Astrocyte (in vitro differentiated cells and primary cell): ENCODE data around the gene NAALADL2. TPM values are rescaled to one million over a fixed set of nuclear protein-coding genes. Genes with fewer than 3 reads are reported as not detected.

Experiments
- DNase-seq: peaks from one replicate; pipeline ENCODE4 v3.0.0-alpha.2; 2010; ENCODE audit warnings: low read depth
- FAIRE-seq: peaks from 2 replicates; lab custom pipeline; 2011; peaks lifted over from hg19 to GRCh38; lab: Jason Lieb, UNC
- H2AFZ ChIP-seq: 2 replicates; pipeline ENCODE4 v1.6.0; 2012; ENCODE audit warnings: low read depth, low read length, inconsistent platforms
- H3K27ac ChIP-seq: 2 replicates; pipeline ENCODE4 v1.5.1; 2011; ENCODE audit warnings: low read depth, low read length, inconsistent platforms
- H3K27me3 ChIP-seq: 2 replicates; pipeline ENCODE4 v1.6.0; 2011; ENCODE audit warnings: low read length, inconsistent platforms; ENCODE audit not compliant: insufficient read depth
- H3K36me3 ChIP-seq: 2 replicates; pipeline ENCODE4 v1.5.1; 2011; ENCODE audit warnings: low read length, inconsistent platforms; ENCODE audit not compliant: insufficient read depth
- H3K4me1 ChIP-seq: 2 replicates; pipeline ENCODE4 v1.5.1; 2011; ENCODE audit warnings: low read length, inconsistent platforms; ENCODE audit not compliant: insufficient read depth
- H3K4me2 ChIP-seq: 2 replicates; pipeline ENCODE4 v1.6.0; 2012; ENCODE audit warnings: low read length, inconsistent platforms
- H3K4me3 ChIP-seq: 2 replicates; pipeline ENCODE4 v1.5.1; 2011; ENCODE audit warnings: low read depth, mild to moderate bottlenecking, low read length, inconsistent platforms; ENCODE audit not compliant: insufficient read depth
- H3K79me2 ChIP-seq: 2 replicates; pipeline ENCODE4 v1.6.0; 2012; ENCODE audit warnings: mild to moderate bottlenecking, low read length, inconsistent platforms; ENCODE audit not compliant: insufficient read depth
- H3K9ac ChIP-seq: 2 replicates; pipeline ENCODE4 v1.6.0; 2012; ENCODE audit warnings: mild to moderate bottlenecking, low read length, inconsistent platforms
- H3K9me3 ChIP-seq: 2 replicates; pipeline ENCODE4 v1.5.1; 2012; ENCODE audit warnings: low read depth, mild to moderate bottlenecking, low read length, inconsistent platforms; ENCODE audit not compliant: insufficient read depth
- H4K20me1 ChIP-seq: 2 replicates; pipeline ENCODE4 v1.6.0; 2012; ENCODE audit warnings: low read length, inconsistent platforms; ENCODE audit not compliant: insufficient read depth
- H3K27ac Mint-ChIP-seq: one replicate; pipeline ENCODE4 v1.8.0; 2021; ENCODE audit warnings: mild to moderate bottlenecking, mixed read lengths; ENCODE audit not compliant: unreplicated experiment
- H3K27me3 Mint-ChIP-seq: one replicate; pipeline ENCODE4 v1.8.0; 2021; ENCODE audit warnings: low read depth, mixed read lengths; ENCODE audit not compliant: unreplicated experiment
- H3K36me3 Mint-ChIP-seq: one replicate; pipeline ENCODE4 v1.8.0; 2021; ENCODE audit warnings: low read depth, mixed read lengths; ENCODE audit not compliant: unreplicated experiment
- H3K4me1 Mint-ChIP-seq: one replicate; pipeline ENCODE4 v1.8.0; 2021; ENCODE audit warnings: low read depth, mixed read lengths; ENCODE audit not compliant: unreplicated experiment
- H3K4me3 Mint-ChIP-seq: one replicate; pipeline ENCODE4 v1.8.0; 2021; ENCODE audit warnings: mild to moderate bottlenecking, moderate library complexity, mixed read lengths; ENCODE audit not compliant: unreplicated experiment
- H3K9me3 Mint-ChIP-seq: one replicate; pipeline ENCODE4 v1.8.0; 2021; ENCODE audit warnings: mild to moderate bottlenecking, mixed read lengths; ENCODE audit not compliant: unreplicated experiment
- EZH2 ChIP-seq: IDR thresholded peaks from 2 replicates; pipeline ENCODE4 v1.6.1; 2012; ENCODE audit warnings: mild to moderate bottlenecking, low read length, inconsistent platforms; ENCODE audit not compliant: insufficient read depth
- total RNA-seq: library from RNA; stranded (reverse); gene quantifications from 2 replicates; pipeline ENCODE4 v1.2.1, GENCODE V29; 2021
- TF ChIP-seq, protein P1 (sequence below): IDR thresholded peaks from 2 replicates; pipeline ENCODE4 v1.5.1; 2011; ENCODE audit warnings: low read depth, mild to moderate bottlenecking, inconsistent platforms, low read length, moderate library complexity; ENCODE audit not compliant: insufficient read depth

The NAALADL2 gene
- total RNA-seq, 1 donor from 2014 or later, result 2.7 TPM

DNA sequence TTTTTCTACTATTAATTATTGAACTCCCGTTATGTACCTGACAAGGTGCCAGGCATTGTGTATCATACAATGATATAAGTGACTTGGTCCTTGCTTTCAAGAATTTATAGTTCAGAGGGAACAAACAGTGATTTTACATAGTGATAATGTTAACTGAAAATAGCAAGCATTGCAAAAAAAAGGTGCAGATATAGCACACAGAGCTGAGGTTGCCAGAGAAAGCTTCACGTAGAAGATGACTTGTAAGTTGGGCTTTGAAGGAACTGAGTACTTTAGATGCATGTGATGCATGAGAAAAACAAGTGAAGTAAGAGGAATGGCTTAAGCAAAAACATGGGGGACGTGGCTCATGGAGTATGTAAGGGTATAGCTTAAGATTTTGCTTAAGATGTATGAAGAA, 584.5 kb downstream of the NAALADL2 start:
- Mint-ChIP-seq H3K4me3 (no peak overlapping the region), H3K27me3 (no peaks in the 10 kb centered on the region), H3K9me3 (peaks cover 2% of the 10 kb centered on the region), H3K4me1 (no peaks in the 10 kb centered on the region), H3K36me3 (peaks cover 2% of the 10 kb centered on the region), H3K27ac (no peak overlapping the region)
- H3K4me1 ChIP-seq, result no peaks in the 10 kb centered on the region
- H3K9me3 ChIP-seq, result no peaks in the 10 kb centered on the region
- FAIRE-seq (no peak), DNase-seq (no peak)
- no peaks in the 10 kb centered on the region for H3K27me3 ChIP-seq
- no peaks in the 10 kb centered on the region for H4K20me1 ChIP-seq
- no peak overlapping the region for H3K4me2 ChIP-seq
- H2AFZ ChIP-seq, result no peak overlapping the region
- no peak overlapping the region for H3K27ac ChIP-seq
- TF ChIP-seq, protein P1, sequence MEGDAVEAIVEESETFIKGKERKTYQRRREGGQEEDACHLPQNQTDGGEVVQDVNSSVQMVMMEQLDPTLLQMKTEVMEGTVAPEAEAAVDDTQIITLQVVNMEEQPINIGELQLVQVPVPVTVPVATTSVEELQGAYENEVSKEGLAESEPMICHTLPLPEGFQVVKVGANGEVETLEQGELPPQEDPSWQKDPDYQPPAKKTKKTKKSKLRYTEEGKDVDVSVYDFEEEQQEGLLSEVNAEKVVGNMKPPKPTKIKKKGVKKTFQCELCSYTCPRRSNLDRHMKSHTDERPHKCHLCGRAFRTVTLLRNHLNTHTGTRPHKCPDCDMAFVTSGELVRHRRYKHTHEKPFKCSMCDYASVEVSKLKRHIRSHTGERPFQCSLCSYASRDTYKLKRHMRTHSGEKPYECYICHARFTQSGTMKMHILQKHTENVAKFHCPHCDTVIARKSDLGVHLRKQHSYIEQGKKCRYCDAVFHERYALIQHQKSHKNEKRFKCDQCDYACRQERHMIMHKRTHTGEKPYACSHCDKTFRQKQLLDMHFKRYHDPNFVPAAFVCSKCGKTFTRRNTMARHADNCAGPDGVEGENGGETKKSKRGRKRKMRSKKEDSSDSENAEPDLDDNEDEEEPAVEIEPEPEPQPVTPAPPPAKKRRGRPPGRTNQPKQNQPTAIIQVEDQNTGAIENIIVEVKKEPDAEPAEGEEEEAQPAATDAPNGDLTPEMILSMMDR, result no peak
- TF ChIP-seq EZH2, result no peak
- H3K9ac ChIP-seq, result no peak overlapping the region
- H3K79me2 ChIP-seq, result no peaks in the 10 kb centered on the region
- H3K4me3 ChIP-seq, result no peak overlapping the region
- H3K36me3 ChIP-seq, result no peaks in the 10 kb centered on the region

DNA sequence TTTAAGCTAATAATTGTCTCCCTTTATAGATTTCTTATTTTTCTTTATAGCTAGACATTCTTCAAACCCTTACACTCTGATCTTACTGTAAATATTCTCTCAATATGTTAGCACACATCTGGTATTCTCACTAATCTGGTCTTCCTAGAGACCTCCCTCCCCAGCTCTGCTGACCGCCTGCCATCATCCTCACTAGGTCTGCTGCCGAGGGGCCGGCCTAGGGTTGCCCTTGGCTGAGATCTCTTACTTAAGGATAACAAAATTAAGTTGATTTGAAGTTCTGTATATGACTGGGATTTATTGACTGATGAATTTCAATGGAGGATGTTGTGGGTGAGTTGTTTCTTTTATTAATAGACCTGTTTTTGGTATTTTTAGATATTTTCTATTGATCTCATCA, 586.6 kb downstream of the NAALADL2 start:
- Histone ChIP-seq H3K4me1 (no peaks in the 10 kb centered on the region), H2AFZ (no peak overlapping the region), H3K4me2 (no peak overlapping the region), H3K36me3 (no peaks in the 10 kb centered on the region), H3K27ac (no peak overlapping the region), H4K20me1 (no peaks in the 10 kb centered on the region), H3K4me3 (no peak overlapping the region), H3K9me3 (no peaks in the 10 kb centered on the region), H3K79me2 (no peaks in the 10 kb centered on the region), H3K9ac (no peak overlapping the region), H3K27me3 (no peaks in the 10 kb centered on the region)
- Mint-ChIP-seq H3K4me1 (no peaks in the 10 kb centered on the region), H3K4me3 (no peak overlapping the region), H3K36me3 (no peaks in the 10 kb centered on the region), H3K27me3 (no peaks in the 10 kb centered on the region), H3K27ac (no peak overlapping the region), H3K9me3 (no peaks in the 10 kb centered on the region)
- no peak for DNase-seq
- TF ChIP-seq, protein P1, result no peak
- TF ChIP-seq EZH2, result no peak
- FAIRE-seq, result no peak

DNA sequence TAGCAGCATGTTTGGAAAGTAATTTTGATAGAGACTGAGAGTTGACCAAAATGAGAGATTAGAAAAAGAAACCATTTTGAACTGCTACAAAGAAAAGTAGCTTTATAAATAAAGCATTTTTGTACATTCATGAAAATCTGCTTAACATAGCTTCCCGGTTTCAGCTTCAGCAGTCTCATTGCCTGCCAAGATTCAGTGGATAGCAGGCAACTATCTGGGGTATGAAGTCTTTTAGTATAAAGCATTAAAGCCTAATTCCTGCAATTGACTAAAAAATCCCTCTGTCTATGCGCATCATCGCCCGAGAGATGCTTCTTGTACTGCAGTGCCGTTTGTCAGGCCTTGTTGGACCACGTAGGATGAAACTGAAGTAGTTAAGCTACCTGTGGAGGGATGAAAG, 588.4 kb downstream of the NAALADL2 start:
- Histone ChIP-seq H3K9me3 (no peaks in the 10 kb centered on the region), H3K4me2 (no peak overlapping the region), H3K27ac (no peak overlapping the region), H3K9ac (no peak overlapping the region), H4K20me1 (no peaks in the 10 kb centered on the region), H3K36me3 (no peaks in the 10 kb centered on the region), H2AFZ (no peak overlapping the region), H3K4me3 (no peak overlapping the region), H3K4me1 (no peaks in the 10 kb centered on the region), H3K79me2 (no peaks in the 10 kb centered on the region), H3K27me3 (no peaks in the 10 kb centered on the region)
- no peak overlapping the region for H3K27ac Mint-ChIP-seq
- H3K9me3 Mint-ChIP-seq, result no peaks in the 10 kb centered on the region
- DNase-seq (no peak), FAIRE-seq (no peak)
- H3K4me3 Mint-ChIP-seq, result no peak overlapping the region
- H3K36me3 Mint-ChIP-seq, result no peaks in the 10 kb centered on the region
- no peaks in the 10 kb centered on the region for H3K4me1 Mint-ChIP-seq
- H3K27me3 Mint-ChIP-seq, result no peaks in the 10 kb centered on the region
- TF ChIP-seq, protein P1, result no peak
- no peak for TF ChIP-seq EZH2
